PC-9 (cell line): Measurements from ENCODE around the gene C6orf118. TPM values are rescaled to one million over a fixed set of nuclear protein-coding genes. Genes with fewer than 3 reads are reported as not detected.

Experiments used
- BruUV-seq: library from RNA; stranded (reverse); fragments of 400-500 nt; replicated peaks from 2 replicates; lab custom pipeline; 2021; lab: Mats Ljungman, UMichigan
- CTCF ChIA-PET: fragments of 300-600 bp; sonication (Branson Sonifier 250); formaldehyde crosslinking; loops from one replicate; lab custom pipeline; 2022; ENCODE audit warnings: antibody characterized with exemption; lab: Charles Lee
- POLR2A ChIA-PET: fragments of 300-600 bp; sonication (Branson Sonifier 250); formaldehyde crosslinking; loops from one replicate; lab custom pipeline; 2022; ENCODE audit warnings: antibody characterized with exemption; ENCODE audit not compliant: unreplicated experiment; lab: Charles Lee
- DNase-seq, 2 experiments: peaks; one replicate each; pipeline versions ENCODE4 v3.0.0 to v3.0.0-alpha.2; 2015 to 2022; ENCODE audit warnings: mixed read lengths in 1 of 2
- H2AFZ ChIP-seq: fragments of 200-600 bp; sonication (generic); 2 replicates; pipeline ENCODE4 v1.8.1; 2017; ENCODE audit warnings: antibody characterized with exemption
- H3F3A ChIP-seq: fragments of 200-600 bp; sonication (generic); 2 replicates; pipeline ENCODE4 v1.8.1; 2017; ENCODE audit warnings: antibody characterized with exemption, mild to moderate bottlenecking, low read depth; ENCODE audit not compliant: insufficient read depth
- H3K27ac ChIP-seq: fragments of 200-600 bp; sonication (generic); 2 replicates; pipeline ENCODE4 v1.6.1; 2016; ENCODE audit warnings: mixed run types
- H3K27me3 ChIP-seq: fragments of 200-600 bp; sonication (generic); 2 replicates; pipeline ENCODE4 v1.6.1; 2016; ENCODE audit warnings: low read depth, mixed run types; ENCODE audit not compliant: insufficient read depth
- H3K36me3 ChIP-seq: fragments of 200-600 bp; sonication (generic); 2 replicates; pipeline ENCODE4 v1.6.1; 2016; ENCODE audit warnings: low read depth, mixed run types
- H3K4me1 ChIP-seq: fragments of 200-600 bp; sonication (generic); replicated peaks from 2 replicates; pipeline ENCODE4 v1.6.1; 2016; ENCODE audit warnings: mixed run types; ENCODE audit not compliant: insufficient read depth
- H3K4me2 ChIP-seq: fragments of 200-600 bp; sonication (generic); 2 replicates; pipeline ENCODE4 v1.6.1; 2017; ENCODE audit warnings: mixed run types
- H3K4me3 ChIP-seq: fragments of 200-600 bp; sonication (generic); 2 replicates; pipeline ENCODE4 v1.6.1; 2016; ENCODE audit warnings: mixed run types
- H3K79me2 ChIP-seq: fragments of 200-600 bp; sonication (generic); 2 replicates; pipeline ENCODE4 v1.6.1; 2017; ENCODE audit warnings: low read depth, mixed run types
- H3K9me2 ChIP-seq: fragments of 200-600 bp; sonication (generic); 2 replicates; pipeline ENCODE4 v1.8.1; 2017; ENCODE audit warnings: mild to moderate bottlenecking; ENCODE audit not compliant: insufficient read depth
- H3K9me3 ChIP-seq: fragments of 200-600 bp; sonication (generic); 2 replicates; pipeline ENCODE4 v1.8.1; 2016; ENCODE audit warnings: low read depth; ENCODE audit not compliant: insufficient read depth
- H4K20me1 ChIP-seq: fragments of 200-600 bp; sonication (generic); 2 replicates; pipeline ENCODE4 v1.8.1; 2017; ENCODE audit not compliant: insufficient read depth
- CTCF ChIP-seq: fragments of 200-600 bp; sonication (generic); conservative IDR thresholded peaks from 2 replicates; pipeline ENCODE4 v1.6.1; 2017; ENCODE audit warnings: mixed run types, antibody characterized with exemption, mild to moderate bottlenecking, moderate library complexity
- EZH2 ChIP-seq: fragments of 200-600 bp; sonication (generic); IDR thresholded peaks from 2 replicates; pipeline ENCODE4 v1.8.0; 2017; ENCODE audit warnings: antibody characterized with exemption, low read depth
- intact Hi-C: fragments of 100-400 bp; cut with micrococcal nuclease; formaldehyde crosslinking; loops from one replicate; pipeline ENCODE4 v1.10.0; 2022; ENCODE audit not compliant: unreplicated experiment
- total RNA-seq: library from RNA; stranded (reverse); gene quantifications from 2 replicates; pipeline ENCODE4 v1.2.3, GENCODE V29; 2021

Gene C6orf118
- total RNA-seq, 1 experiment from 2014 or later, result not detected

- H3F3A ChIP-seq, result no peaks in the 10 kb centered on the region
- ChIA-PET CTCF (no interaction called here), POLR2A (no interaction called here)
- H3K79me2 ChIP-seq, result no peaks in the 10 kb centered on the region
- no peaks in the 10 kb centered on the region for H4K20me1 ChIP-seq
- 0 out of 2 replicates have a peak, but pooled peaks cover 3% of the 10 kb centered on the region for H3K27me3 ChIP-seq
- H3K36me3 ChIP-seq, result no peaks in the 10 kb centered on the region
- H3K27ac ChIP-seq, result no peak overlapping the region
- no peak overlapping the region for H3K4me2 ChIP-seq
- TF ChIP-seq EZH2 (no peak), CTCF (no peak)
- no peaks in the 10 kb centered on the region for H3K9me2 ChIP-seq
- H3K9me3 ChIP-seq, result no peaks in the 10 kb centered on the region
- no peak overlapping the region for H3K4me3 ChIP-seq
- no TSS peak for BruUV-seq
- no peak overlapping the region for H2AFZ ChIP-seq
- DNase-seq, result no peak
- no peaks in the 10 kb centered on the region for H3K4me1 ChIP-seq
- intact Hi-C loops, result no loop called here
Observed at GRCh38 chr6:165268987-165269386, 40.4 kb downstream of the C6orf118 start.

GRCh38 chr6:165266621-165267020 lies 42.8 kb downstream of the C6orf118 start:
- CTCF ChIA-PET, result no interaction called here
- intact Hi-C loops, result no loop called here
- TF ChIP-seq CTCF (no peak), EZH2 (no peak)
- DNase-seq, result no peak
- Histone ChIP-seq H3K36me3 (no peaks in the 10 kb centered on the region), H2AFZ (no peak overlapping the region), H3K27me3 (no peaks in the 10 kb centered on the region), H3K79me2 (no peaks in the 10 kb centered on the region), H3K4me1 (no peaks in the 10 kb centered on the region), H3K27ac (no peak overlapping the region), H3K4me3 (no peak overlapping the region), H3K9me2 (no peaks in the 10 kb centered on the region), H3K9me3 (no peaks in the 10 kb centered on the region), H3F3A (no peaks in the 10 kb centered on the region), H3K4me2 (no peak overlapping the region), H4K20me1 (no peaks in the 10 kb centered on the region)
- POLR2A ChIA-PET, result interaction anchor here (0.6 kb wide), 1 partner anchor 1065 kb away, joined by 12 read pairs; no protein-coding TSS in a partner anchor
- no TSS peak for BruUV-seq

- no peaks in the 10 kb centered on the region for H3K9me2 ChIP-seq
- no peaks in the 10 kb centered on the region for H3K79me2 ChIP-seq
- no peaks in the 10 kb centered on the region for H3K4me1 ChIP-seq
- no peak overlapping the region for H3K27ac ChIP-seq
- no peaks in the 10 kb centered on the region for H4K20me1 ChIP-seq
- no peak for DNase-seq
- ChIA-PET CTCF (no interaction called here), POLR2A (no interaction called here)
- intact Hi-C loops, result no loop called here
- no peak overlapping the region for H3K4me2 ChIP-seq
- TF ChIP-seq EZH2, result no peak
- no peak for TF ChIP-seq CTCF
- H3K27me3 ChIP-seq, result no peaks in the 10 kb centered on the region
- no peak overlapping the region for H2AFZ ChIP-seq
- H3K36me3 ChIP-seq, result no peaks in the 10 kb centered on the region
- no peaks in the 10 kb centered on the region for H3K9me3 ChIP-seq
- H3K4me3 ChIP-seq, result no peak overlapping the region
- no peaks in the 10 kb centered on the region for H3F3A ChIP-seq
- no TSS peak for BruUV-seq
Observed at GRCh38 chr6:165266191-165266590, 43.2 kb downstream of the C6orf118 start.
